AG09309 (cell line): ENCODE measurements around the gene SERPINB6.

Experiments used
- DNase-seq: peaks from one replicate; pipeline ENCODE4 v3.0.0-alpha.2; 2010; ENCODE audit warnings: low read depth
- H3K4me3 ChIP-seq: 2 replicates; pipeline ENCODE4 v1.5.1; 2011; ENCODE audit warnings: mild to moderate bottlenecking, low read depth, low read length, moderate library complexity; ENCODE audit not compliant: control insufficient read depth
- CTCF ChIP-seq: IDR thresholded peaks from 2 replicates; pipeline ENCODE4 v1.5.1; 2011; ENCODE audit warnings: mild to moderate bottlenecking, low read depth, low read length, inconsistent platforms; ENCODE audit not compliant: insufficient read depth, control insufficient read depth; ENCODE audit errors: missing control alignments

SERPINB6 gene

GRCh38 chr6:2951728-2952127 is 19.6 kb downstream of the SERPINB6 start:
- no peak overlapping the region for H3K4me3 ChIP-seq
- no peak for TF ChIP-seq CTCF
- no peak for DNase-seq

DNA sequence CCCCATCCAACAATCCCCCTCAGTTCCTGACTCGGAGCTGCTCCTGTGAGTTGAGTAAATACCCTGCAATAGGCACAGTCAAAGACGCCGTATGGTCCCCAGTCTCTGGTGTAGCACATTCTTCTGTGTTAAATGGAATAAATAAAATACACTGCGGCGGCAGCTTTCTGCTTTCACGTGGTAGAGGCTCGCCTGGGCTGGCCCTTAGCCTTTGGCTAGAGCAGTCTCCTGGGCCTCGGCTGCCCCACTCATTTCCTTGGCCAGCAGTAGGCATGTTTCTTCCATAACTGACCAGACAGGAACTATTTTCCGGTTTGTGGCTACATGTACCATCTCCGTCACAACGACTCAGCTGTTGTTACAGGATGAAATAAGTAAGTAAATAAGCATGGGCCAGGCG is 20.7 kb downstream of the SERPINB6 start:
- no peak for TF ChIP-seq CTCF
- H3K4me3 ChIP-seq, result no peak overlapping the region
- DNase-seq, result no peak

GRCh38 chr6:2949536-2950083 is 21.8 kb downstream of the SERPINB6 start:
- no peak for TF ChIP-seq CTCF
- no peak for DNase-seq

GRCh38 chr6:2949121-2949520 is 22.2 kb downstream of the SERPINB6 start:
- TF ChIP-seq CTCF, result no peak
- no peak overlapping the region for H3K4me3 ChIP-seq
- no peak for DNase-seq

More at GRCh38 chr6:2949536-2950083, 21.8 kb downstream of the SERPINB6 start:
- H3K4me3 ChIP-seq, result no peak overlapping the region

- no peak for DNase-seq
- no peak overlapping the region for H3K4me3 ChIP-seq
- TF ChIP-seq CTCF, result no peak
Observed at GRCh38 chr6:2948228-2949025, 22.9 kb downstream of the SERPINB6 start.

DNA sequence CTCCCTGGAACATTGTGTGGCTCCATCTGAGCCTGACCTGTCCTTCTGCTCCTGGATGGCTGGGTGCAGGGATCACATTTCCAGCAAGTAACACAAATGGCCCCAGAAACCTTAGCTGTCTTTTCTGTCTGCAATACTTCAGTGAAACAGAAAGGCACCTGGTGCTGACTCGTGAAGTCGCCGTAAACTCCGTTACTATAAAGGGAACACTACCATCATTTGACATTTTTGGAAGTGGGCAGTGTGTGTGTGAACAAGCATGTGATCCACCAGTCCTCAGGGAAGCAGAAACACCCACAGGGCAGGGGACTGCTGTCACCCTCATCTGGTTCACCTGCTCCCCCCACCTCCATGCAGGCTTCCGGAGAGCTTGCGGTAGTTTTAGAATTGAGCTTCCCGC is 23.9 kb downstream of the SERPINB6 start:
- TF ChIP-seq CTCF, result no peak
- H3K4me3 ChIP-seq, result no peak overlapping the region

More for the DNA sequence above, 23.9 kb downstream of the SERPINB6 start:
- no peak for DNase-seq
